ENCODE data around the gene NFATC4. TPM values are rescaled to one million over a fixed set of nuclear protein-coding genes. Genes with fewer than 3 reads are reported as not detected.

Gene NFATC4
- total RNA-seq, 1 experiment from 2014 or later, result 0.44 TPM

GRCh38 chr14:24388474-24389179, 20.6 kb downstream of the NFATC4 start:
- no peak for DNase-seq (ENCODE audit: low read depth)

GRCh38 chr14:24389226-24389848, 21.4 kb downstream of the NFATC4 start:
- peak; percentile 8 for DNase-seq (ENCODE audit: low read depth)

- no peak for DNase-seq (ENCODE audit: low read depth)
These were observed 22.9 kb downstream of the NFATC4 start for GRCh38 chr14:24390701-24391468.

GRCh38 chr14:24392325-24393091, 24.5 kb downstream of the NFATC4 start:
- DNase-seq (ENCODE audit: low read depth), result no peak

- DNase-seq (ENCODE audit: low read depth), result no peak
These were observed 26.3 kb downstream of the NFATC4 start for GRCh38 chr14:24394275-24394674.

- DNase-seq (ENCODE audit: low read depth), result no peak
These were observed 27.9 kb downstream of the NFATC4 start for GRCh38 chr14:24395609-24396582.

- no peak for DNase-seq (ENCODE audit: low read depth)
These were observed 29.8 kb downstream of the NFATC4 start for GRCh38 chr14:24397639-24398292.

GRCh38 chr14:24398293-24398652, 30.3 kb downstream of the NFATC4 start:
- DNase-seq (ENCODE audit: low read depth), result no peak

GRCh38 chr14:24398653-24399446, 30.9 kb downstream of the NFATC4 start, which contains the start of gene NYNRIN:
NYNRIN (plus strand) TSS chr14:24399003; CDS start chr14:24399247, 244 bp downstream.
- no peak for DNase-seq (ENCODE audit: low read depth)

GRCh38 chr14:24399447-24399822, 31.5 kb downstream of the NFATC4 start:
- DNase-seq (ENCODE audit: low read depth), result no peak

GRCh38 chr14:24399999-24400718, 32.2 kb downstream of the NFATC4 start:
- DNase-seq (ENCODE audit: low read depth), result no peak

GRCh38 chr14:24401810-24402702, 34.1 kb downstream of the NFATC4 start:
- DNase-seq (ENCODE audit: low read depth), result no peak

GRCh38 chr14:24403294-24403998, 35.5 kb downstream of the NFATC4 start:
- peak; percentile 12 for DNase-seq (ENCODE audit: low read depth)

GRCh38 chr14:24404814-24405213, 36.8 kb downstream of the NFATC4 start:
- DNase-seq (ENCODE audit: low read depth), result no peak

- no peak for DNase-seq (ENCODE audit: low read depth)
These were observed 38.4 kb downstream of the NFATC4 start for GRCh38 chr14:24406416-24406815.

- no peak for DNase-seq (ENCODE audit: low read depth)
These were observed 39.8 kb downstream of the NFATC4 start for GRCh38 chr14:24407608-24408325.

Measured in M059J (cell line).